Neuron (in vitro differentiated cells): ENCODE data around the gene MVK.

Source experiments
- H2AFZ ChIP-seq: one replicate; pipeline ENCODE4 v1.6.1; 2013; ENCODE audit warnings: low read depth, mild to moderate bottlenecking, inconsistent platforms, low read length, moderate library complexity
- H3K27me3 ChIP-seq: one replicate; pipeline ENCODE4 v1.6.1; 2013; ENCODE audit warnings: low read length; ENCODE audit not compliant: insufficient read depth
- H3K36me3 ChIP-seq: one replicate; pipeline ENCODE4 v1.6.1; 2013; ENCODE audit warnings: low read length; ENCODE audit not compliant: insufficient read depth
- H3K4me1 ChIP-seq: one replicate; pipeline ENCODE4 v1.6.1; 2013; ENCODE audit warnings: low read length; ENCODE audit not compliant: insufficient read depth
- H3K4me3 ChIP-seq: 2 replicates; pipeline ENCODE4 v1.5.1; 2013; ENCODE audit warnings: mild to moderate bottlenecking, low read length, moderate library complexity
- H3K9me3 ChIP-seq: one replicate; pipeline ENCODE4 v1.6.1; 2013; ENCODE audit warnings: low read length

MVK gene

GRCh38 chr12:109562871-109563270 lies 10.7 kb upstream of the MVK start:
- Histone ChIP-seq H2AFZ (no peak overlapping the region), H3K4me1 (no peaks in the 10 kb centered on the region), H3K36me3 (peaks cover 76% of the 10 kb centered on the region), H3K4me3 (no peak overlapping the region), H3K27me3 (no peaks in the 10 kb centered on the region), H3K9me3 (no peaks in the 10 kb centered on the region)

GRCh38 chr12:109563291-109564284 lies 10.0 kb upstream of the MVK start:
- H3K36me3 ChIP-seq, result peaks cover 81% of the 10 kb centered on the region
- H2AFZ ChIP-seq, result no peak overlapping the region
- H3K4me3 ChIP-seq, result no peak overlapping the region

DNA sequence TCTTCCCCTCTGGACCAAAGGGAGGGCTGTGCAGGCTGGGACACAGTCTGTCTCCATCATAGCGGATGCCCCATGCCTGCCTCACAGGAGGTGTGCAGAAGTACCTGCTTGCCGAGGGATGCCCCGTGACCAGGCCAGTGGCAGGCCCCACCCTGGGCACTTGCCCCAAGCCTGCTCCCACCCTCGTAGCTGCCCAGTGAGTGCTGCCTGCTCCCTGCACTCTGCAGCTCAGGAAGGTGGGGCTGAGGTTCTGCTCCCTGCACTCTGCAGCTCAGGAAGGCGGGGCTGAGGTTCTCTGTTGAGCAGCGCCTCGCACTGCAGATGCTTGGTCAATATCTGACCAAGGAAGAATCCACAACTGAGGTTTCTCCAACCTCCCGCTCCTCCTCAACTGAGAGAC lies 7.2 kb upstream of the MVK start:
- no peak overlapping the region for H3K4me3 ChIP-seq
- no peaks in the 10 kb centered on the region for H3K9me3 ChIP-seq
- peaks cover 77% of the 10 kb centered on the region for H3K36me3 ChIP-seq
- H2AFZ ChIP-seq, result no peak overlapping the region
- H3K27me3 ChIP-seq, result no peaks in the 10 kb centered on the region
- no peaks in the 10 kb centered on the region for H3K4me1 ChIP-seq

More at GRCh38 chr12:109563291-109564284, 10.0 kb upstream of the MVK start:
- H3K27me3 ChIP-seq, result no peaks in the 10 kb centered on the region
- H3K4me1 ChIP-seq, result no peaks in the 10 kb centered on the region
- H3K9me3 ChIP-seq, result no peaks in the 10 kb centered on the region

DNA sequence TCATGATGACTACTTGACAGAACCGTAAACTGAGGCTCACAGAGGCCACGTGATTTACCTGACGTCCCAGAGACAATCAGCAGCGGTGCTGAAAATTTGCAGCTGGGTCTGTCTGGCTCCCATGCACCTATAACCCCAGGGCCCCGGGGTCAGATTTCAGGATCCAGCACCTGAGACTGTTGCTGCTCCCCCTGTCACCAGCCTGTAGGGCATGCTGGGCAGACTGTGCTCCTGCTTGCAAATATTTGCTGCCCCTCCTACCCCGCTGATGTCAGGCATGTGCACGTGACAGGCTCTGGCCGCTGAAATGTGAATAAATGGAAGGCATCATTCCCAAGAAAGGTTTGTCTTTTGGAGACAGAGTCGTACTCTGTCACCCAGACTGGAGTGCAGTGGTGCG lies 6.3 kb upstream of the MVK start:
- Histone ChIP-seq H2AFZ (no peak overlapping the region), H3K9me3 (no peaks in the 10 kb centered on the region), H3K27me3 (no peaks in the 10 kb centered on the region), H3K36me3 (peaks cover 72% of the 10 kb centered on the region), H3K4me3 (no peak overlapping the region), H3K4me1 (peaks cover under 1% of the 10 kb centered on the region)

GRCh38 chr12:109567967-109568366 lies 5.6 kb upstream of the MVK start:
- Histone ChIP-seq H3K9me3 (no peaks in the 10 kb centered on the region), H3K27me3 (no peaks in the 10 kb centered on the region), H3K4me3 (no peak overlapping the region), H3K36me3 (peaks cover 66% of the 10 kb centered on the region), H2AFZ (no peak overlapping the region), H3K4me1 (peaks cover 7% of the 10 kb centered on the region)

- Histone ChIP-seq H2AFZ (no peak overlapping the region), H3K4me1 (peaks cover 7% of the 10 kb centered on the region), H3K27me3 (no peaks in the 10 kb centered on the region), H3K4me3 (no peak overlapping the region), H3K9me3 (no peaks in the 10 kb centered on the region), H3K36me3 (peaks cover 60% of the 10 kb centered on the region)
These were observed 5.1 kb upstream of the MVK start for GRCh38 chr12:109568486-109568885.

DNA sequence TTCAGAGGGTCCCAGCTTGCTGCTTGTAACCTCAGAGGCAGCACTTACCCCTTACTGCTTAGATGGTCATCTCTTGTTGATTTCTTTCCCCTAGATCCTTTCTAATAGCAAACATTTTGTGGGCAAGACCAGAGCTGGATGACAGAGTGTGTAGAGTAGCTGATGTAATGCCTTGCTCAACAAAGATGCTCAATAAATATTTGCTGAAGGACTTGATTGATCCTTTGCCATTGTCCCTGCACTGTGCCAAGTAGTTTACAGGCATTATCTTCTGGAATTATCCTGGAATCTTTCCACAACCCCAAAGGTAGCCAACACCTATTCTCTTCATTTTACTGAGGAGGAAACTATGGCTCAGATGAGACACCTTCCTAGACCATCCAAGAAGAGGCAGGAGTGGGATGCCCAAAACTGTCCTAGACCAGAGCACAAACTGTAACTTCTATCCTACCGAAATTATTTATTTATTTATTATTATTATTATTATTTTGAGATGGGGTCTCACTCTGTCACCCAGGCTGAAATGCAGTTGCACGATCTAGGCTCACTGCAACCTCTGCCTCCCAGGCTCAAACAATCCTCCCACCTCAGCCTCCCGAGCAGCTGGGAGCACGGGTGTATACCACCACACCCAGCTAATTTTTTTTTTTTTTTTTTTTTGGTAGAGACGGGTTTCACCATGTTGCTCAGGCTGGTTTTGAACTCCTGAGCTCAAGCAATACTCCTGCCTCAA lies 1.7 kb upstream of the MVK start:
- H3K4me3 ChIP-seq, result peak overlapping the region; percentile 69
- H3K9me3 ChIP-seq, result no peaks in the 10 kb centered on the region
- H3K36me3 ChIP-seq, result peaks cover 43% of the 10 kb centered on the region
- H2AFZ ChIP-seq, result no peak overlapping the region
- no peaks in the 10 kb centered on the region for H3K27me3 ChIP-seq
- H3K4me1 ChIP-seq, result peaks cover 19% of the 10 kb centered on the region

- Histone ChIP-seq H3K27me3 (no peaks in the 10 kb centered on the region), H3K36me3 (peaks cover 43% of the 10 kb centered on the region), H2AFZ (no peak overlapping the region), H3K4me1 (peaks cover 19% of the 10 kb centered on the region), H3K9me3 (no peaks in the 10 kb centered on the region), H3K4me3 (peak overlapping the region; percentile 69)
These were observed 1.1 kb upstream of the MVK start for GRCh38 chr12:109572506-109572845.

DNA sequence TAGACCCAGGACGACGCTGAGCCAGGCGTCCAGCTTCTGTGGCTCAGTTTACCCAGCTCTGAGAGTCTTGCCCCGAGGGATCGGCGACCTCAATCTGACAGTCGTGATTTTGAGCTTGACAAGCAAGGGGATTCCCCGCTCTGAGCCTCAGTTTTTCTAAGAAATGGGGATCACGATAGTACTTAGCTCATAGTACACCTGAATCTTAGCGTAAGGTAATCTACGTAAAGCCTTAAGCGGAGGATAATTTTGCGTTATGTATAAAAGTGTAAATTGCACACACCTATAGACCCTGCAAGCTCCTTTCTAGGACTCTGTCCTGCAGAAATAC lies 285 bp downstream of the MVK start:
- Histone ChIP-seq H3K4me3 (peak overlapping the region; percentile 69), H3K36me3 (peaks cover 45% of the 10 kb centered on the region), H3K27me3 (no peaks in the 10 kb centered on the region), H2AFZ (no peak overlapping the region), H3K9me3 (no peaks in the 10 kb centered on the region), H3K4me1 (peaks cover 19% of the 10 kb centered on the region)

- Histone ChIP-seq H2AFZ (no peak overlapping the region), H3K36me3 (peaks cover 53% of the 10 kb centered on the region)
These were observed 2.1 kb downstream of the MVK start for GRCh38 chr12:109575683-109576082.

GRCh38 chr12:109577311-109577710 lies 3.7 kb downstream of the MVK start:
- Histone ChIP-seq H3K36me3 (peaks cover 63% of the 10 kb centered on the region), H3K4me3 (no peak overlapping the region), H3K4me1 (peaks cover 18% of the 10 kb centered on the region), H3K9me3 (no peaks in the 10 kb centered on the region), H3K27me3 (no peaks in the 10 kb centered on the region), H2AFZ (no peak overlapping the region)

More at GRCh38 chr12:109575683-109576082, 2.1 kb downstream of the MVK start:
- Histone ChIP-seq H3K4me1 (peaks cover 19% of the 10 kb centered on the region), H3K4me3 (no peak overlapping the region), H3K27me3 (no peaks in the 10 kb centered on the region), H3K9me3 (no peaks in the 10 kb centered on the region)

DNA sequence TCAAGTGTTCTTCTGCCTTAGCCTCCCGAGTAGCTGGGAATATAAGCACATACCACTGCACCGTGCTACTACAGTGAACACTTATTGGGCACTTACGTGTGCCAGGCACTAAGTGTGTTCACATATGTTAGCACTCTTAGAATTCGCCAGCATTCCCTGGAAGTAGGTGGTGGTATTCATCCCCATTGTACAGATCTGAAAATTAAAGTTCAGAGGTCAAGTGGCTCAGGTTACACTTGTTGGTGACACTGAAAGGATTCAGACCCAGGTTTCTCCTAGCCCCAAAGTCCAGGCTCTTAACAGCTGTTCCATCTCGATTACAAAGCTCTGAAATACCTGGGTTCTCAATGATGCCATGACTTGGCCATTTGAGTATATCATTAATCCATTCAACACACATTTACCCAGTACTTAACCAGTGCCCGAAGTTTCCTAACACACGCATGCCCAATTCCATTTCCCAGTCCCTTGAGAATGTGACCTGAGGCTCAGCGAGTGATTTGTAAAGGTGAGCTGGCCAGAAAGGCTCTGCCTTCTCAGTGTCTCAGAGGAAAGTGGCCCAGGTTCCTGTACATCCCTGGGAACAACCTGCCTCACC lies 4.8 kb downstream of the MVK start:
- no peaks in the 10 kb centered on the region for H3K27me3 ChIP-seq
- H3K9me3 ChIP-seq, result no peaks in the 10 kb centered on the region
- no peak overlapping the region for H2AFZ ChIP-seq
- peaks cover 11% of the 10 kb centered on the region for H3K4me1 ChIP-seq
- H3K4me3 ChIP-seq, result no peak overlapping the region
- peaks cover 66% of the 10 kb centered on the region for H3K36me3 ChIP-seq

DNA sequence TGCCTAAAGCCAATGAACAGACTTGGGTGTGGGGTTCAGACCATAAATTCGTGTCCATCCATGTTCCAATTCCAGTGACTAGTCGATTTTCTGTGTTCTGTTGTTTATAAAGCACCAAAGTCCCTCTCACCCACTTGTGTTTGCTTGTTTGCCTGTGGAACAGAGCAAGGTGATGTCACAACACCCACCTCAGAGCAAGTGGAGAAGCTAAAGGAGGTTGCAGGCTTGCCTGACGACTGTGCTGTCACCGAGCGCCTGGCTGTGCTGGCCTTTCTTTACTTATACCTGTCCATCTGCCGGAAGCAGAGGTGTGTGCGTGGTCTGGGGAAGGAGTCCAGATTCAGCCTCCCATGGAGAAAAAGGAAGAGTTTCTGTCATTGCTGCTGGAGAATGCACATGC lies 6.0 kb downstream of the MVK start:
- Histone ChIP-seq H3K4me3 (no peak overlapping the region), H3K9me3 (no peaks in the 10 kb centered on the region), H3K27me3 (no peaks in the 10 kb centered on the region), H2AFZ (no peak overlapping the region), H3K4me1 (peaks cover 4% of the 10 kb centered on the region), H3K36me3 (peaks cover 75% of the 10 kb centered on the region)
